Memory B cell (primary cell): Measurements from ENCODE around the gene ZIC2.
A peak's percentile ranks its signal among the peaks of the same experiment; 100 is the strongest.

Experiments
- ATAC-seq: fragments of 150-1000 bp; cut with Tn5 transposase; 2 replicates; pipeline ENCODE4 v1.10.0; 2021; ENCODE audit warnings: low read depth, mild to moderate bottlenecking, moderate library complexity
- DNase-seq, 2 donors: peaks; one replicate each; pipeline ENCODE4 v3.0.0; 2022; ENCODE audit warnings: low spot score in 2 of 2
- H3K27ac Mint-ChIP-seq: one replicate; pipeline ENCODE4 v1.8.0; 2022; ENCODE audit warnings: mild to moderate bottlenecking, moderate library complexity, mixed read lengths
- H3K27me3 Mint-ChIP-seq: one replicate; pipeline ENCODE4 v1.8.0; 2022; ENCODE audit warnings: mixed read lengths
- H3K36me3 Mint-ChIP-seq: one replicate; pipeline ENCODE4 v1.8.0; 2022; ENCODE audit warnings: mild to moderate bottlenecking, mixed read lengths
- H3K4me1 Mint-ChIP-seq: one replicate; pipeline ENCODE4 v1.8.0; 2022; ENCODE audit warnings: mixed read lengths
- H3K4me3 Mint-ChIP-seq: one replicate; pipeline ENCODE4 v1.8.0; 2022; ENCODE audit warnings: mild to moderate bottlenecking, moderate library complexity, mixed read lengths
- H3K9me3 Mint-ChIP-seq: one replicate; pipeline ENCODE4 v1.8.0; 2022; ENCODE audit warnings: mixed read lengths

The ZIC2 gene

GRCh38 chr13:99953138-99953755 is 28.3 kb upstream of the ZIC2 start:
- no peak overlapping the region for H3K4me3 Mint-ChIP-seq
- H3K27ac Mint-ChIP-seq, result no peak overlapping the region
- H3K36me3 Mint-ChIP-seq, result no peaks in the 10 kb centered on the region
- DNase-seq (no peak), ATAC-seq (no peak)
- peaks cover 23% of the 10 kb centered on the region for H3K27me3 Mint-ChIP-seq
- H3K9me3 Mint-ChIP-seq, result peaks cover 2% of the 10 kb centered on the region
- peaks cover 4% of the 10 kb centered on the region for H3K4me1 Mint-ChIP-seq

- DNase-seq (no peak), ATAC-seq (no peak)
- Mint-ChIP-seq H3K27me3 (peaks cover 19% of the 10 kb centered on the region), H3K4me1 (peaks cover 4% of the 10 kb centered on the region), H3K36me3 (no peaks in the 10 kb centered on the region), H3K9me3 (peaks cover 2% of the 10 kb centered on the region), H3K27ac (no peak overlapping the region), H3K4me3 (no peak overlapping the region)
These were observed 26.4 kb upstream of the ZIC2 start for GRCh38 chr13:99955107-99955746.

- no peak for DNase-seq
- peaks cover 4% of the 10 kb centered on the region for H3K4me1 Mint-ChIP-seq
- H3K4me3 Mint-ChIP-seq, result no peak overlapping the region
- peaks cover 23% of the 10 kb centered on the region for H3K27me3 Mint-ChIP-seq
- no peaks in the 10 kb centered on the region for H3K36me3 Mint-ChIP-seq
- no peak for ATAC-seq
- peak overlapping the region; percentile 7 for H3K27ac Mint-ChIP-seq
- H3K9me3 Mint-ChIP-seq, result peaks cover 2% of the 10 kb centered on the region
These were observed 25.7 kb upstream of the ZIC2 start for GRCh38 chr13:99955747-99956472.

- H3K4me1 Mint-ChIP-seq, result peaks cover 4% of the 10 kb centered on the region
- no peaks in the 10 kb centered on the region for H3K9me3 Mint-ChIP-seq
- peaks cover 27% of the 10 kb centered on the region for H3K27me3 Mint-ChIP-seq
- ATAC-seq, result no peak
- H3K27ac Mint-ChIP-seq, result peak overlapping the region; percentile 7
- H3K36me3 Mint-ChIP-seq, result no peaks in the 10 kb centered on the region
- DNase-seq, result peak in 1 of 2 donors; percentile 26
- no peak overlapping the region for H3K4me3 Mint-ChIP-seq
These were observed 24.9 kb upstream of the ZIC2 start for GRCh38 chr13:99956473-99957349.

GRCh38 chr13:99958406-99959126 is 23.0 kb upstream of the ZIC2 start:
- Mint-ChIP-seq H3K27me3 (peaks cover 30% of the 10 kb centered on the region), H3K4me1 (peaks cover 4% of the 10 kb centered on the region), H3K4me3 (no peak overlapping the region), H3K9me3 (no peaks in the 10 kb centered on the region), H3K27ac (no peak overlapping the region), H3K36me3 (no peaks in the 10 kb centered on the region)
- DNase-seq (no peak), ATAC-seq (no peak)

GRCh38 chr13:99959127-99959539 is 22.5 kb upstream of the ZIC2 start:
- ATAC-seq (no peak), DNase-seq (peak in 1 of 2 donors; percentile 19)
- Mint-ChIP-seq H3K4me1 (peaks cover 4% of the 10 kb centered on the region), H3K27me3 (peaks cover 28% of the 10 kb centered on the region), H3K4me3 (no peak overlapping the region), H3K27ac (peak overlapping the region; percentile 45), H3K36me3 (no peaks in the 10 kb centered on the region), H3K9me3 (no peaks in the 10 kb centered on the region)

- Mint-ChIP-seq H3K4me3 (peak overlapping the region; percentile 34), H3K36me3 (no peaks in the 10 kb centered on the region), H3K27ac (no peak overlapping the region), H3K9me3 (no peaks in the 10 kb centered on the region), H3K27me3 (peaks cover 29% of the 10 kb centered on the region), H3K4me1 (peaks cover 4% of the 10 kb centered on the region)
- peak in 1 of 2 donors; percentile 23 for DNase-seq
- no peak for ATAC-seq
These were observed 21.9 kb upstream of the ZIC2 start for GRCh38 chr13:99959540-99960230.

- DNase-seq (no peak), ATAC-seq (no peak)
- Mint-ChIP-seq H3K4me1 (peaks cover 4% of the 10 kb centered on the region), H3K27me3 (peaks cover 29% of the 10 kb centered on the region), H3K4me3 (no peak overlapping the region), H3K27ac (no peak overlapping the region), H3K36me3 (no peaks in the 10 kb centered on the region), H3K9me3 (no peaks in the 10 kb centered on the region)
These were observed 20.8 kb upstream of the ZIC2 start for GRCh38 chr13:99960663-99961311.

- no peak overlapping the region for H3K4me3 Mint-ChIP-seq
- ATAC-seq, result no peak
- no peaks in the 10 kb centered on the region for H3K4me1 Mint-ChIP-seq
These were observed 19.9 kb upstream of the ZIC2 start for GRCh38 chr13:99961636-99962035.

GRCh38 chr13:99962242-99962641 is 19.3 kb upstream of the ZIC2 start:
- no peaks in the 10 kb centered on the region for H3K9me3 Mint-ChIP-seq
- H3K36me3 Mint-ChIP-seq, result no peaks in the 10 kb centered on the region
- DNase-seq (no peak), ATAC-seq (no peak)
- no peak overlapping the region for H3K4me3 Mint-ChIP-seq
- no peak overlapping the region for H3K27ac Mint-ChIP-seq
- H3K27me3 Mint-ChIP-seq, result peaks cover 29% of the 10 kb centered on the region
- no peaks in the 10 kb centered on the region for H3K4me1 Mint-ChIP-seq

More at GRCh38 chr13:99961636-99962035, 19.9 kb upstream of the ZIC2 start:
- no peak for DNase-seq
- no peaks in the 10 kb centered on the region for H3K9me3 Mint-ChIP-seq
- H3K27me3 Mint-ChIP-seq, result peaks cover 30% of the 10 kb centered on the region
- H3K27ac Mint-ChIP-seq, result no peak overlapping the region
- H3K36me3 Mint-ChIP-seq, result no peaks in the 10 kb centered on the region

- Mint-ChIP-seq H3K27ac (no peak overlapping the region), H3K27me3 (peaks cover 32% of the 10 kb centered on the region), H3K4me3 (no peak overlapping the region), H3K9me3 (peaks cover 2% of the 10 kb centered on the region), H3K36me3 (no peaks in the 10 kb centered on the region), H3K4me1 (peaks cover 5% of the 10 kb centered on the region)
- ATAC-seq (no peak), DNase-seq (no peak)
These were observed 17.7 kb upstream of the ZIC2 start for GRCh38 chr13:99963816-99964339.

- no peak for DNase-seq
- ATAC-seq, result no peak
- H3K36me3 Mint-ChIP-seq, result peaks cover 6% of the 10 kb centered on the region
- peaks cover 15% of the 10 kb centered on the region for H3K4me1 Mint-ChIP-seq
- H3K4me3 Mint-ChIP-seq, result no peak overlapping the region
- peaks cover 36% of the 10 kb centered on the region for H3K27me3 Mint-ChIP-seq
- H3K9me3 Mint-ChIP-seq, result peaks cover 4% of the 10 kb centered on the region
- H3K27ac Mint-ChIP-seq, result no peak overlapping the region
These were observed 16.1 kb upstream of the ZIC2 start for GRCh38 chr13:99965329-99966000.
